Measurements from ENCODE around the gene SARS1. TPM values are rescaled to one million over a fixed set of nuclear protein-coding genes. Genes with fewer than 3 reads are reported as not detected.

Gene SARS1
- total RNA-seq, 1 donor from 2014 or later, result 156 TPM

GRCh38 chr1:109181085-109181806, 32.5 kb upstream of the SARS1 start:
- DNase-seq (ENCODE audit: low read depth, low spot score), result no peak
- TF ChIP-seq CTCF (conservative IDR thresholded peaks at IDR 0.05), result no peak
- Mint-ChIP-seq H3K4me3 (no peak overlapping the region), H3K27me3 (ENCODE audit: low read depth) (no peaks in the 10 kb centered on the region), H3K27ac (ENCODE audit: unreplicated experiment) (no peak overlapping the region), H3K4me1 (peaks cover 2% of the 10 kb centered on the region), H3K36me3 (ENCODE audit: low read depth) (no peaks in the 10 kb centered on the region), H3K9me3 (peaks cover 2% of the 10 kb centered on the region)

GRCh38 chr1:109181807-109182163, 31.9 kb upstream of the SARS1 start:
- H3K27me3 Mint-ChIP-seq (ENCODE audit: low read depth), result no peaks in the 10 kb centered on the region
- H3K27ac Mint-ChIP-seq (ENCODE audit: unreplicated experiment), result no peak overlapping the region
- no peaks in the 10 kb centered on the region for H3K36me3 Mint-ChIP-seq (ENCODE audit: low read depth)
- no peak for DNase-seq (ENCODE audit: low read depth, low spot score)
- H3K4me3 Mint-ChIP-seq, result no peak overlapping the region
- peaks cover 3% of the 10 kb centered on the region for H3K4me1 Mint-ChIP-seq
- peaks cover 2% of the 10 kb centered on the region for H3K9me3 Mint-ChIP-seq
- no peak for TF ChIP-seq CTCF (conservative IDR thresholded peaks at IDR 0.05)

GRCh38 chr1:109183058-109183738, 30.5 kb upstream of the SARS1 start:
- Mint-ChIP-seq H3K36me3 (ENCODE audit: low read depth) (no peaks in the 10 kb centered on the region), H3K27ac (ENCODE audit: unreplicated experiment) (no peak overlapping the region), H3K4me1 (peaks cover 3% of the 10 kb centered on the region), H3K9me3 (no peaks in the 10 kb centered on the region), H3K27me3 (ENCODE audit: low read depth) (no peaks in the 10 kb centered on the region), H3K4me3 (no peak overlapping the region)
- DNase-seq (ENCODE audit: low read depth, low spot score), result no peak
- TF ChIP-seq CTCF (conservative IDR thresholded peaks at IDR 0.05), result no peak

GRCh38 chr1:109184687-109185086, 29.0 kb upstream of the SARS1 start:
- no peak for TF ChIP-seq CTCF (conservative IDR thresholded peaks at IDR 0.05)
- Mint-ChIP-seq H3K9me3 (no peaks in the 10 kb centered on the region), H3K36me3 (ENCODE audit: low read depth) (no peaks in the 10 kb centered on the region), H3K27ac (ENCODE audit: unreplicated experiment) (no peak overlapping the region), H3K4me1 (peaks cover 3% of the 10 kb centered on the region), H3K27me3 (ENCODE audit: low read depth) (no peaks in the 10 kb centered on the region), H3K4me3 (no peak overlapping the region)
- no peak for DNase-seq (ENCODE audit: low read depth, low spot score)

GRCh38 chr1:109185357-109185756, 28.4 kb upstream of the SARS1 start:
- Mint-ChIP-seq H3K27ac (ENCODE audit: unreplicated experiment) (no peak overlapping the region), H3K36me3 (ENCODE audit: low read depth) (no peaks in the 10 kb centered on the region), H3K9me3 (no peaks in the 10 kb centered on the region), H3K4me3 (no peak overlapping the region), H3K4me1 (peaks cover 3% of the 10 kb centered on the region), H3K27me3 (ENCODE audit: low read depth) (no peaks in the 10 kb centered on the region)
- DNase-seq (ENCODE audit: low read depth, low spot score), result no peak
- no peak for TF ChIP-seq CTCF (conservative IDR thresholded peaks at IDR 0.05)
